DMS153 (cell line): ENCODE results near the gene USP20.

Source experiments
- DNase-seq: peaks from one replicate; lab custom pipeline; 2025; lab: John Stamatoyannopoulos, UW

USP20 gene

GRCh38 chr9:129823935-129824601 lies 11.2 kb upstream of the USP20 start, which contains the start of gene TOR1A:
TOR1A (minus strand) TSS chr9:129824136; CDS start chr9:129824085, 51 bp downstream.
- DNase-seq, result peak; percentile 94

- DNase-seq, result no peak
These were observed 8.9 kb upstream of the USP20 start for GRCh38 chr9:129826344-129826743.

GRCh38 chr9:129826759-129827158 lies 8.5 kb upstream of the USP20 start:
- no peak for DNase-seq

GRCh38 chr9:129828051-129828450 lies 7.2 kb upstream of the USP20 start:
- DNase-seq, result no peak

- no peak for DNase-seq
These were observed 6.3 kb upstream of the USP20 start for GRCh38 chr9:129828969-129829368.

GRCh38 chr9:129832982-129833381 lies 2.3 kb upstream of the USP20 start:
- DNase-seq, result no peak

GRCh38 chr9:129834489-129835127 lies 650 bp upstream of the USP20 start:
- DNase-seq, result no peak

GRCh38 chr9:129835860-129836223 lies 584 bp downstream of the USP20 start:
- DNase-seq, result no peak

GRCh38 chr9:129836311-129837007 lies 1.2 kb downstream of the USP20 start:
- no peak for DNase-seq

- no peak for DNase-seq
These were observed 3.5 kb downstream of the USP20 start for GRCh38 chr9:129838707-129839259.

- DNase-seq, result no peak
These were observed 4.2 kb downstream of the USP20 start for GRCh38 chr9:129839324-129840023.

- peak; percentile 96 for DNase-seq
These were observed 4.8 kb downstream of the USP20 start for GRCh38 chr9:129840034-129840433.

- DNase-seq, result no peak
These were observed 5.8 kb downstream of the USP20 start for GRCh38 chr9:129841071-129841470.

GRCh38 chr9:129845373-129845772 lies 10.1 kb downstream of the USP20 start:
- DNase-seq, result no peak

- DNase-seq, result no peak
These were observed 13.6 kb downstream of the USP20 start for GRCh38 chr9:129848712-129849441.

- no peak for DNase-seq
These were observed 14.6 kb downstream of the USP20 start for GRCh38 chr9:129849901-129850300.

- DNase-seq, result no peak
These were observed 15.7 kb downstream of the USP20 start for GRCh38 chr9:129850821-129851550.

- DNase-seq, result no peak
These were observed 16.6 kb downstream of the USP20 start for GRCh38 chr9:129851821-129852220.

- no peak for DNase-seq
These were observed 17.3 kb downstream of the USP20 start for GRCh38 chr9:129852579-129852978.

- DNase-seq, result no peak
These were observed 18.4 kb downstream of the USP20 start for GRCh38 chr9:129853614-129854013.

- no peak for DNase-seq
These were observed 19.4 kb downstream of the USP20 start for GRCh38 chr9:129854588-129855110.
